GM12864 (cell line): ENCODE data around the gene MTUS2.

Experiments used
- DNase-seq: peaks from one replicate; pipeline ENCODE4 v3.0.0-alpha.2; 2011; ENCODE audit warnings: low read depth
- H3K4me3 ChIP-seq: 2 replicates; pipeline ENCODE4 v1.5.1; 2011; ENCODE audit warnings: mild to moderate bottlenecking, low read depth, low read length, control low read depth
- TF ChIP-seq, protein P1 (sequence below): IDR thresholded peaks from 2 replicates; pipeline ENCODE4 v1.5.1; 2011; ENCODE audit warnings: low read depth, mild to moderate bottlenecking, moderate library complexity, low read length, control low read depth, inconsistent platforms; ENCODE audit errors: missing control alignments

The MTUS2 gene

DNA sequence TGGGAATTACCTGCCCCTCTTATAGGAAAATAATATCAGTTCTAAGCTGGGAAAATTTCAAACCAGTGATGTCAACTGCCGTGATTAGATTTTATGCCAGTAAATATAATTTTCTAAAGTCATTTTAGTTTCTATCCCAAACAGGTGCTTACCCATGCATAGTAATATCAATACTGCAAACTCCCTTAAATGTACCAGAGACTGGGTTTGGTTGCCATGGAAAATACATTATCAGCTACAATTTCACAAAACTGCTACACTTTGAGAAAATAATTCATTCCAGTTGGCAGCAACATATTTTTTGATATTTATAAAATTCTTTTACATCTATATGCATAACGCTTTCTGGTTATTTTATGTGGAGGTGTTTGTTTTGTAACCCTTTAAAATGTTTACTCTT, 631.8 kb downstream of the MTUS2 start:
- DNase-seq: no peak
- no peak overlapping the region for H3K4me3 ChIP-seq
- TF ChIP-seq, protein P1, sequence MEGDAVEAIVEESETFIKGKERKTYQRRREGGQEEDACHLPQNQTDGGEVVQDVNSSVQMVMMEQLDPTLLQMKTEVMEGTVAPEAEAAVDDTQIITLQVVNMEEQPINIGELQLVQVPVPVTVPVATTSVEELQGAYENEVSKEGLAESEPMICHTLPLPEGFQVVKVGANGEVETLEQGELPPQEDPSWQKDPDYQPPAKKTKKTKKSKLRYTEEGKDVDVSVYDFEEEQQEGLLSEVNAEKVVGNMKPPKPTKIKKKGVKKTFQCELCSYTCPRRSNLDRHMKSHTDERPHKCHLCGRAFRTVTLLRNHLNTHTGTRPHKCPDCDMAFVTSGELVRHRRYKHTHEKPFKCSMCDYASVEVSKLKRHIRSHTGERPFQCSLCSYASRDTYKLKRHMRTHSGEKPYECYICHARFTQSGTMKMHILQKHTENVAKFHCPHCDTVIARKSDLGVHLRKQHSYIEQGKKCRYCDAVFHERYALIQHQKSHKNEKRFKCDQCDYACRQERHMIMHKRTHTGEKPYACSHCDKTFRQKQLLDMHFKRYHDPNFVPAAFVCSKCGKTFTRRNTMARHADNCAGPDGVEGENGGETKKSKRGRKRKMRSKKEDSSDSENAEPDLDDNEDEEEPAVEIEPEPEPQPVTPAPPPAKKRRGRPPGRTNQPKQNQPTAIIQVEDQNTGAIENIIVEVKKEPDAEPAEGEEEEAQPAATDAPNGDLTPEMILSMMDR: no peak

DNA sequence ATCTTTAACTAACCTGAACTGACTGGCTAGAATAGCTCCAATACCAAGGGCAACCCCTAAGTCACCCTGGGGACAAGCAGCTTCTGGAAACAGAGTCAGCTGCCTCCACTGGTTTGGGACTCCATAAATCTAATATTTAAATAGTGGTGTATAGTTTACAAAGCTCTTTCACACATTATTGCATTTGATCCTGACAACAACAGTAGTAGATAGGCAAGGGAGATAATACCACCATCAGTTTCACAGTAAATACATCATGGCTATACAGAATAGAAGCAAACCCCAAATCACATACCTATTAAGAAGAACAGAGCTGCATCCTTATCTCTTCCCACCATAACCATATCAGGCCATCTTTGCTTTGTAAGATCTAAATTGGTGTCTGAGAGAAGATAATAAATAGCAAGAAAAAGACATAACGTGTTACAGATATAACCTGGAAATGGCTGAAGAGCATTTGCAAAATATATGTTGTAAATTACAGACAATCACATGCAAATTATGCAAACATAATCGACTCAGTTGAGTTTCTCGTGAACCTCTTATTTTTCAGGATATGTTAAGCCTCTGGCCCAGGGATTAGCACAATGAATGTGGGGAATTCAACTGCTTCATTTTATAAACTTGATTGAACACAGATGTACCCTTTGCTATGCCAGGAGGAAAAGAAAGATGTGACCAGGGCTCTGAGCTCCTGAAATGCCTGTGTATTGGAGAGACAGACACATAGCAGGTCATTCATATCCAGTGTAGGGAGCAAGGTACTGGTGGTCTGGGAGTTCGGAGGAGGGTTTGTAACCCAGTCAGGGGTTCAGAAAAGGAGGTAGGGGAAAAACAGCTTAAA, 632.9 kb downstream of the MTUS2 start:
- DNase-seq: no peak
- TF ChIP-seq, protein P1: no peak
- no peak overlapping the region for H3K4me3 ChIP-seq

GRCh38 chr13:29453617-29454011, 633.5 kb downstream of the MTUS2 start:
- no peak overlapping the region for H3K4me3 ChIP-seq
- TF ChIP-seq, protein P1: no peak
- DNase-seq: no peak

DNA sequence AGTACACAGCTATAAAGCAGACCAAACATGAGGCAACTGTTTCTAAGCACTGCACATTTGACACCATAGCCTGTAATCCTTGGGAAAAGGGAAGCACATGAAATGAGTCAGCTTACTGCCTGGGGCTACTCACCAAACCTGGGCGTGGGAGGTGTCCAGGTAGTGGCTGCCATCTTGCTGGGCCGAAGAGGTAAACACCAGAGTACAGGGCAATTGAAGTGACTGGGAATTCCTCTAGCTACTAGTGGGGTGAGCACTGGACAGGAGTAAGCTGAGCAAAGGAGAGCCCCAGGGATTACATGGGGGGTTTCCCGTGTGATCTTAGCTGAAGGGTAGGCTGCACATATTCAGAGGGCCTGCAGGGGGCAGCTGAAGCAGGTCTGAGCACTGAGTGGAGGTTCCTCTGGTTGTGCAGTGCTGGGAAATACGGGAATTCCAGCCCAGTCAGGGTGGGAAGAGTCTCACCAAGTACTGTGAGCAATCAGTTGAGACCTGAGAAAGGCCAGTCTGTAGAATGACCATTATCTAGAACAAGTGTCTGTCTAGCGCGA, 634.9 kb downstream of the MTUS2 start:
- TF ChIP-seq, protein P1: peak; percentile 85
- no peak overlapping the region for H3K4me3 ChIP-seq
- no peak for DNase-seq

- TF ChIP-seq, protein P1: no peak
- H3K4me3 ChIP-seq: no peak overlapping the region
- no peak for DNase-seq
These were observed 636.3 kb downstream of the MTUS2 start for GRCh38 chr13:29456419-29456818.

DNA sequence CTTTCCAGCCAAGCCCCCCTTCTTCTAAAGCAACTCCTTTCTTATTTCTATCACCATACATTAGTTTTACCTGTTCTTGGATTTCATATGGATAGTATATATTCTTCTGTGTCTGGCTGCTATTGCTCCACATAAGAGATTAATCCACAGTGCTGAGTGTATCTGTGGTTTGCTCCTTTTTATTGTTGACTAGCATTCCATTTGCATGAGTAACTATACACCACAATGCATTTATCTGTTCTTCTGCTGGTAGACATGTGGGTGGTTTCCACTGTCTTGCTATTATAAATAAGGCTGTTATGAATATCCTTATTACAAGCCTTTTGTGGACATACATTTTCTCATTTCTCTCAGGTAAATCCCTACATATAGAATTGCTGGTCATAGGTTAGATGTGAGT, 637.2 kb downstream of the MTUS2 start:
- H3K4me3 ChIP-seq: no peak overlapping the region
- TF ChIP-seq, protein P1: no peak
- no peak for DNase-seq
